CD4-positive, alpha-beta T cell treated with Interleukin-6 at 100 ng/mL for 8 hours (primary cell): ENCODE data around the gene MCM3AP.
"Not testable (repeated sequence)": the region's sequence is repeated elsewhere in the genome, so short reads cannot be mapped to it uniquely, and the experiment has no call there.

Experiments
- DNase-seq: peaks from one replicate; pipeline ENCODE4 v3.0.0-alpha.2; 2020; ENCODE audit warnings: mixed read lengths, low spot score

The MCM3AP gene

DNA sequence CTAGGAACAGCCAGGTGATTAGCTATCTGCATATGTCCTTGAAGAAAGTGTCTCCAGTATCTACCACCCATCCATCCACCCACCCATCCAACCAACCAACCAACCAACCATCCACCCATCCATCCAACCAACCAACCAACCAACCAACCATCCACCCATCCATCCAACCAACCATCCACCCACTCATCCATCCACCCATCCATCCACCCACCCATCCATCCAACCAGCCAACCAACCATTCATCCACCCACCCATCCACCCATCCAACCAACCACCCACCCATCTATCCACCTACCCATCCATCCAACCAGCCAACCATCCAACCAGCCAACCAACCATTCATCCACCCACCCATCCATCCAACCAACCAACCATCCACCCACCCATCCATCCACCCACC, 26.2 kb upstream of the MCM3AP start:
- DNase-seq: no peak

- not testable (repeated sequence) for DNase-seq
Measured at GRCh38 chr21:46310260-46310659, 24.8 kb upstream of the MCM3AP start.

- no peak for DNase-seq
Measured at GRCh38 chr21:46308431-46308830, 23.0 kb upstream of the MCM3AP start.

GRCh38 chr21:46307625-46308024, 22.2 kb upstream of the MCM3AP start:
- no peak for DNase-seq

DNA sequence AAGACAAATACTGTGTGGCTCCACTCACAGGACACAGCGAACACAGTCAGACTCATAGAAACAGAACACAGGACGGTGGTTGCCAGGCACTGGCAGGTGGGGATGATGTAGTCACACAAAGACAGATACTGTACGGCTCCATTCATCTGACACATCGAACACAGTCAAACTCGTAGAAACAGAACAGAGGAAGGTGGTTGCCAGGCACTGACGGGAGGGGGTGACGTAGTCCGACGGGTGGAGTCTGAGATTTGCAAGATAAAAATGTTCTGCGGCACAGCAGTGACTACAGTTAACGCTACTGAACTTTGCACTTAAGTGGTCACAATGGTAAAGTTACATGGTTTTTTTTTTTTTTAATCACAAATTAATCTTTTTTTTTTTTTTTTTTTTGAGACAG, 19.5 kb upstream of the MCM3AP start:
- no peak for DNase-seq

DNA sequence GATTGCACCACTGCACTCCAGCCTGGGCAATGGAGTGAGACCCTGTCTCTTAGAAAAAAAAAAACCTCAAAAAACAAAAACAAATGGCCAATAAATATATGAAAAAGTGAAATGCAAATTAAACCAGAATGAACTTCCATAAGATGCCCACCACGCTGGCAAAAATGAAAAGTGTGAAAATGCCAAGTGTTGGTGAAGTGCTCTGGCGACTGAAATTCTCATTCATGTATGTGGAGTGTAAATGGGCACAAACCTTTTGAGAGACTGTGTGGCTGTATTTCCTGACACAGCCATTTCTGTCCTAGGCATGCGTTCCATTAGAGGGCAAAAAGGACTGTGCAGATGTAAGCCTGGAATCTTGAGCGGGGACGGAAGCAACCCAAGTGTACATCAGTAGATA, 19.0 kb upstream of the MCM3AP start:
- no peak for DNase-seq

DNA sequence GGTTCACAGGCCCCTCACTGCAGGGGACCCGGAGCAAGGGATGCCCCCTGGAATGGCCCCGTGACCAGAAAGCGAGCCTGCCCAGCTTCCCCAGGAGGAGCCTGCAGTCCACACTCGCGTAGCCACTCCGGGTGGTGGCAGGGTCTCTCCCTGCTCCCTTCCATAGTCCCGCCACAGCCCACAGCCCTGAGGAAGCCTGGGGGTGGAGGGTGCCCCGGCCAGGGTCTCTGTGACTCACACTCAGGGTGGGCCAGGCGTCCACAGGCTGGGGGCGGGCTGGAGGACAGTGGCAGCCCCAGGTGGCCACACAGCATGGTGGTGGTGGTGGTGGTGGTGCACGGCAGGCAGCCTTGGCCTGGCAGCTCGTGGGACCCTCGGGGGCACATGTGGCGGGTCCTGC, 16.3 kb upstream of the MCM3AP start:
- no peak for DNase-seq

DNA sequence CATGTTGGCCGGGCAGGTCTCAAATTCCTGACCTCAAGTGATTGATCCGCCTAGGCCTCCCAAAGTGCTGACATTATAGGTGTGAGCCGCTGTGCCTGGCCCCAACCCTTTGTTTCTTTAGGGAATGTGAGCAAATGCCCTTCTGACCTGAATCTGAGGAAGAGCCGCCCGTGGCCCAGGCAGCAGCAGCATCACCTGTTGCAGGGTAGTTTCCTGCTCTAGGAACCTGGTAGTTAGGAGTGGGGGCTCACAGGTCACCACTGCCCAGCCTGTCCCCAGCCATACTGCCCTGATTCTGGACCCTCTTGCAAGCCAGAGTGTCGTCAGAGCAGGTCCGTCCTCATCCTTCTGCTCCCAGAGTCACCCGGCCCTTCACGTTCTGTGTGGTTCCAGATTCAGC, 13.8 kb upstream of the MCM3AP start:
- DNase-seq: no peak

- DNase-seq: no peak
Measured at GRCh38 chr21:46297338-46298271, 12.2 kb upstream of the MCM3AP start.

DNA sequence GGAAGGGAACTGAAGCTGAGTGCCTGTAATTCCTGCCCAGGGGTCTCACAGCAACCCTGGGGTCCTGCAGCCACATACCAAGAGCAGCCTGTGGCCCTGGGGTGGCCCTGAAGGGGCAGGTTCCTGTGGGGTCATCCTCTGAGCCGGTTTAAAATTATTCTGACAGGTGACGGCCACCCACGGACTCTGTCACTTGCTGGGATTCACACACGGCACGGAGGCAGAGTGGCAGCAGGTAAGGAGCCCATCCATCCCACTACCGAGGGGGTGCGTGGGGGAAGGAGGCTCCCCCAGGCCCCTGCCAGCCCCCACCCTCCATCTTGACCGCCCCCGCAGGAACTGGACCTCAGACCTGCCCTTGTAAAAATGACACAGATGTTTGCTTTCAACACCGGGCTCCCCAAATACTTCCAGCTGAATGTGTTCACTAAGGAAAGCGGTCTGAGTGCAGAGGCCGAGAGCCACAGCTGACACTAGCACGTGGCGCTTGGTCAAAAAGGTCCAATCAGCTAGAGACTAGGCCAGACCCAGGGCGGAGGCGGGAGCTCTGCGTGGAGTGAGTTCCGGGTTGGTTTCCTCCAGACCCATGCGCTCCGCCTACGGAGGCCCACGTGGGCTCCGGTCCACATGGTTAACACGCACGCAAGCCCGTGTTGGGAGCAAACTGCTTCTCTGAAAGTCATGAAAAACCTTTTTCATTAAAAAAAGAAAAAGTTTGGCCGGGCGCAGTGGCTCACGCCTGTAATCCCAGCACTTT, 10.8 kb upstream of the MCM3AP start:
- DNase-seq: peak; percentile 73

DNA sequence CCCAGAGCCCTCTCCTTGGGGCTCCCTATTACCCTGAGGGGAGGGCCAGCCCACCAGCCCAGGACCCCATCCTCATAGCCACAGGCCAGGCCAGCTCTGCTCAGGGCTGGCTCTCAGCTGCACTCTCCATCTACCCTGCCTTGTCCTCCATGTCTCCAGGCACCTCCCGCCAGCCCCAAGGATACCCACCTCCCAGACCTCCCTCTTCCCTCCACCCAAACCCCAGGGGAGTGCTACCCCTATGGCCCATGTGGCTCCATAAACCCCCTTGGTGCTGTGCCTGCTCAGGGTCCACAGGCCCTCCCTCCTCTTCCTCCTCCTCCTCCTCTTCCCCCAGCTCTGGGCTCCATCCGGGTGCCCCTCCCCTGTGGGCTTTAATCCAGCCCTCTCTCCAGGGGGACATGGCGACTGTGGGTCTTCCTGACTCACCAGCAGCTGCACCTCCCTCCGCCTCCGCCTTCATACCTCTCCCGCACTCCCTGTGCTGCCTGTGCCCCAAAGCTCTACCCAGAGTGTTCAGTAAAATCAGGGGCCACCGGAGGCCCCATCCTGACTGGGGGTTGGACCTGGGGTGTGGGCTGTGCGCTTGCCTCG, 9.9 kb upstream of the MCM3AP start:
- no peak for DNase-seq

DNA sequence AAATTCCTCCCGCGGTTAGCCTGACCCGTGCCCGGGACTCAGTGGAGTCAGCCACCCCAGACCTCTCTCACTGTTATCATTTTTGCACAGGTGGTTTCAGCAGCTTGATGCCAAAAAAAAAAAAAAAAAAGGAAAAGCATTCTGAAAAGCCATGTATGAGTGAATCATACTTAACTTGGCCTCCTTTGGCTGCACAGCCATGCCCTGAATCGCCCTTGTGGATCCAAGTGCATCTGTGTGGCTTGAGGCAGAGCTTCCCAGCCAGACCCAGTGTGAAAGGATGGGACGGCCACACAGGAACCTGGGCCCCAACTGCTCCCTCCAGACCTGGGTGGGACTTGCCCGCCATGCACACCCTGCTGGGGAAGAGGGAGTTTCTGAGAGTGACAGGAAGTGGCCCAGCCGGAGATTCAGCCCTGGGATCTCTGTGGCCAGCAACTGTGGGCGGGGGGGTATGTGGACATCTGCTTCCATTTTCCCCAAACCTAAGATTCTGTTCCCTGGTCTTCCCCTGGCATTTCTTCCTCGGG, 9.3 kb upstream of the MCM3AP start:
- no peak for DNase-seq

- DNase-seq: no peak
Measured at GRCh38 chr21:46291561-46291960, 6.2 kb upstream of the MCM3AP start.

GRCh38 chr21:46289655-46290179, 4.3 kb upstream of the MCM3AP start:
- no peak for DNase-seq

DNA sequence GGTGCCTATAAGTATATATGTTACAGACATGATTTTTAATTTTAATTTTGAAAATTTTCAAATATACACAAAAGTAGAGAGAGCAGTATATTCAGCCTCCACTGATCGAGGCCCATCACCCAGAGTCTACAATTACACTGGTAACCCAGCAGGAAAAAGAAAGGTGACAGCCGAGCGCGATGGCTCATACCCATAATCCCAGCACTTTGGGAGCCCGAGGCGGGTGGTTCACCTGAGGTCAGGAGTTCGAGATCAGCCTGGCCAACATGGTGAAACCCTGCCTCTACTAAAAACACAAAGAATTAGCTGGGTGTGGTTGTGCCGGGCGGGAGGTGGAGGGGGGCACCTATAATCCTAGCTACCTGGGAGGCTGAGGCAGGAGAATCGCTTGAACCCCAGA, 2.1 kb upstream of the MCM3AP start:
- DNase-seq: no peak

GRCh38 chr21:46286648-46287002, 1.2 kb upstream of the MCM3AP start:
- DNase-seq: no peak

DNA sequence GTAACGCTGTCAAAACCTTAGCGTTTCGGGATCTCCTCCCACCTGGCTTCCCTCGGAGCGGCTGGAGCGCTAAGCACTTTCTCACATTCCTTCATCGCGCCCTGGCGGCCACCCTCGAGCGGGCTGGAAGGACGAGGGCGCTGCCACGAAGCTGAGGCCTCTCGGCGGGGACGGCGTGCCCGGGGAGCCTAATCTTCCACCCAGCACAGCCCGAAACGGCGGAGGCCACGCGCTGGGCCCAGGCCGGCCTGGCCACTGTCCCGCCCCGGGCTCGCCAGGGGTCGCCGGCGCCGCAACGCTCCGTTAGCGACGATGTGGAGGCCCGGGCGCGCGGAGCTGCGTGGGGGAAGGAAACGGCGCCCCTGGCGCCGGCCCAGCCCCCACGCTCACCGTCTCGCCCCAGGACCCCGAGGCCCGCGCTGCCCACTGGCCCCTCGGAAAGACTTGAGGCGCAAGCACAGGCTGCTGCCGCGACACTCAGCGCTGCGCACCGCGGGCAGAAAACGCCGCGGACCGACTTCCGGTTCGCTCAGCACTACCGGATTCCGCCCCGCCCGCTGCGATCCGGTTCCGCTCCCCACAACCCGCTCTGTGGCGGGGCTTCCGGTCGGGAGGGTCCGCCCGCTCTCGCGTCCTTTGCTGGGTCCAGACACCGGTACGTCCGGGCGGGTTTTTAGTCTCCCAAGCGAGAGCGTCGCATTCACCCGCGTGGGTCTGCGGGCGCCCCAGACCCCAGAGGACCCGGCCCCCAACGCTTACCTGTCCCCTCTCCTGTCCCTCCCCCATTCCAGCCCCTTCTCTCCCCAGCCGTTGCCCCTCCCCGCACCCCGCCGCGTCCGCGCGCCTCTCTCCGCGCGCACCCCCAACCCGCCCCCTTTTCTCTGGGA, 593 bp upstream of the MCM3AP start, which contains the start of gene YBEY:
YBEY (plus strand) TSS at position 582 of the 887 bp plus-strand sequence. CDS start 572 bp downstream, outside the sequence.
- DNase-seq: peak; percentile 78

DNA sequence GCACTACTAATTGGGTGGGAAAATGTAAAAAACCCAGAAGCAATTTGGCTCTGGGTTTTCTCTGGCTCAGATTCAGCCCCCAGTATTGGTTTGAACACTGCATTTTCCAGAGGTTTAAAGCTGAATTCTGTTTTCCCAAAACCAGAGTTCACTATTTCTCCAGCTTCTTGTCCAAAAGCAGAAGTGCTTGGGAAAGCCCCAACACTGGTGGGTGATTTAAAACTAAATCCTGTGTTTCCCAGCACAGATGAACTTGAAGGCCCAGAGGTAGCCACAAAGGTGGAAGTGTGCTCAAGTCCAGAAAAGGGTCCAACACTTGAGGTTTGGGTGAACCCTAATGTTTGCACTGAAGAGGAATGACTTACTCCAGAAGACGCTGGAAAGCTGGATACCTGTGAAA, 678 bp downstream of the MCM3AP start:
- no peak for DNase-seq

DNA sequence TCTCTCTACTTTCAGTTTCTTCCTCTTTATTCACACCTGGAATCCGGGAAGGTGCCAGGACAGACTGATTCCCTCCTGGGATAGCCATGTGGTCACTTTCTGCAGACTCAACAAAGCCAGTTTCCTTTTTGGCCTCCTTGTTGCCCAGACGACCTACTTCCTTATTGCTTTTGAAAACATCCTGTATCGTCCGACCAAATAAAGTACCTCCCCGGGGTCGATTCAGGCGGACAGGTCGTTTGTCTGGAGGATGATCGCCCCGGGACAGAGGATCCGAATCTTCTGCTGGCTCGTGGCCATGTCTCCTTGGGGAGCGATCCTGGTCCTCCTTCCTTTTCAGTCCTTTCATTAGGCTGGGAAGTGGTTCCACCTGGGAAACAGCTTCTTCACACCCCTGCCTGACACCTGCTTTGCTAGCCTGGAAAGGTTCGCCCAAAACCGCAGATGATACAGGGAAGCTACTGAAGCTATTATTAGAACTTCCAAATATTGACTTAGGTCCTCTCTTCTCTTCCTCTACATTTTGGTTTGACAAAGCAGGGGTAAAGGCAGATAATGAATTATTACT, 1.2 kb downstream of the MCM3AP start:
- no peak for DNase-seq

- no peak for DNase-seq
Measured at GRCh38 chr21:46274797-46275390, 10.5 kb downstream of the MCM3AP start.

DNA sequence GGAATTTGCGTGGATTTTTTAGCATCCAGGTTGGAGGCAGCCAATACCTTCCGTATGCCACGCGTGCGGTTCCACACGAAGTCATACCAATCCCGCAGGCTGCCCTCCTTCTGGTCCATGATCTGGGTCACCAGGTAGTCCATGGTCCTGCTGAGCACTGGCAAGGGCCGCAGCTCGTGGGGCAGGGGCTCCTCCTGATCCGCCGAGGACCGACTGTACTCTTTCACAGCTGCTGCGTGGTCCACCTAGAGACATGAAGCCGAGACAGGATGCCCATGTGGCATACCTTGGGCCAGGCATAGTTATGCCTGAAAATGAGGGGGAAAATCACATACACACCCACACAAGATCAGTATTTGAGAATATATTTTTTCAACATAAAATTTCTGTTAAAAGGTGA, 12.1 kb downstream of the MCM3AP start:
- DNase-seq: no peak
